OCI-LY3 (cell line): Measurements from ENCODE around the gene TMEM163.

Source experiments
- H2AFZ ChIP-seq: fragments of 200-600, 300-600 bp; shearing (Covaris generic); 2 replicates; pipeline ENCODE4 v1.6.0; 2014; ENCODE audit warnings: antibody characterized with exemption, low read depth, low read length
- H3K27ac ChIP-seq: fragments of 200-600, 300-600 bp; sonication (generic); 2 replicates; pipeline ENCODE4 v1.5.1; 2014; ENCODE audit warnings: mild to moderate bottlenecking, low read length, moderate library complexity, mixed read lengths
- H3K27me3 ChIP-seq: fragments of 200-600, 300-600 bp; sonication (generic); 2 replicates; pipeline ENCODE4 v1.6.1; 2014; ENCODE audit warnings: low read depth, low read length, mixed read lengths
- H3K36me3 ChIP-seq: fragments of 200-600, 300-600 bp; sonication (generic); replicated peaks from 2 replicates; pipeline ENCODE3; 2014; ENCODE audit warnings: low read depth, low read length, mixed read lengths
- H3K4me1 ChIP-seq: fragments of 300-600, 200-600 bp; sonication (generic); 2 replicates; pipeline ENCODE4 v1.6.1; 2014; ENCODE audit warnings: low read length, mixed read lengths
- H3K4me2 ChIP-seq: fragments of 200-600, 300-600 bp; sonication (generic); 2 replicates; pipeline ENCODE4 v1.6.1; 2014; ENCODE audit warnings: low read length, mixed read lengths
- H3K4me3 ChIP-seq: fragments of 300-600, 200-600 bp; sonication (generic); 2 replicates; pipeline ENCODE4 v1.5.1; 2014; ENCODE audit warnings: antibody characterized with exemption, mild to moderate bottlenecking, low read length, moderate library complexity
- H3K79me2 ChIP-seq: fragments of 300-600, 200-600 bp; shearing (Covaris generic); 2 replicates; pipeline ENCODE4 v1.6.1; 2014; ENCODE audit warnings: mild to moderate bottlenecking, low read length, mixed read lengths
- H3K9ac ChIP-seq: fragments of 300-600, 200-600 bp; shearing (Covaris generic); 2 replicates; pipeline ENCODE4 v1.6.0; 2014; ENCODE audit warnings: mild to moderate bottlenecking, low read length, moderate library complexity
- H3K9me3 ChIP-seq: fragments of 200-600, 300-600 bp; shearing (Covaris generic); 2 replicates; pipeline ENCODE4 v1.6.1; 2014; ENCODE audit warnings: low read length, mixed read lengths; ENCODE audit not compliant: insufficient read depth
- H4K20me1 ChIP-seq: fragments of 200-600, 300-600 bp; sonication (generic); 2 replicates; pipeline ENCODE4 v1.6.1; 2016; ENCODE audit warnings: low read length, mixed read lengths; ENCODE audit not compliant: insufficient read depth
- EZH2phosphoT487 ChIP-seq: fragments of 200-600 bp; shearing (Covaris generic); IDR thresholded peaks from 2 replicates; pipeline ENCODE4 v1.6.1; 2018; ENCODE audit warnings: antibody characterized with exemption, mixed run types, low read depth
- TF ChIP-seq, protein P1 (sequence below): fragments of 200-600, 300-600 bp; sonication (generic); IDR thresholded peaks from 2 replicates; pipeline ENCODE4 v1.5.1; 2014; ENCODE audit warnings: antibody characterized with exemption, low read length, low read depth

Gene TMEM163

GRCh38 chr2:134453476-134453875 lies 265.3 kb downstream of the TMEM163 start:
- Histone ChIP-seq H3K9me3 (no peaks in the 10 kb centered on the region), H3K4me2 (no peak overlapping the region), H3K36me3 (peaks cover 17% of the 10 kb centered on the region), H3K79me2 (no peaks in the 10 kb centered on the region), H3K9ac (no peak overlapping the region), H3K4me1 (no peaks in the 10 kb centered on the region), H2AFZ (no peak overlapping the region), H4K20me1 (no peaks in the 10 kb centered on the region), H3K4me3 (no peak overlapping the region), H3K27me3 (no peaks in the 10 kb centered on the region), H3K27ac (no peak overlapping the region)
- TF ChIP-seq, protein P1, sequence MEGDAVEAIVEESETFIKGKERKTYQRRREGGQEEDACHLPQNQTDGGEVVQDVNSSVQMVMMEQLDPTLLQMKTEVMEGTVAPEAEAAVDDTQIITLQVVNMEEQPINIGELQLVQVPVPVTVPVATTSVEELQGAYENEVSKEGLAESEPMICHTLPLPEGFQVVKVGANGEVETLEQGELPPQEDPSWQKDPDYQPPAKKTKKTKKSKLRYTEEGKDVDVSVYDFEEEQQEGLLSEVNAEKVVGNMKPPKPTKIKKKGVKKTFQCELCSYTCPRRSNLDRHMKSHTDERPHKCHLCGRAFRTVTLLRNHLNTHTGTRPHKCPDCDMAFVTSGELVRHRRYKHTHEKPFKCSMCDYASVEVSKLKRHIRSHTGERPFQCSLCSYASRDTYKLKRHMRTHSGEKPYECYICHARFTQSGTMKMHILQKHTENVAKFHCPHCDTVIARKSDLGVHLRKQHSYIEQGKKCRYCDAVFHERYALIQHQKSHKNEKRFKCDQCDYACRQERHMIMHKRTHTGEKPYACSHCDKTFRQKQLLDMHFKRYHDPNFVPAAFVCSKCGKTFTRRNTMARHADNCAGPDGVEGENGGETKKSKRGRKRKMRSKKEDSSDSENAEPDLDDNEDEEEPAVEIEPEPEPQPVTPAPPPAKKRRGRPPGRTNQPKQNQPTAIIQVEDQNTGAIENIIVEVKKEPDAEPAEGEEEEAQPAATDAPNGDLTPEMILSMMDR, result no peak
- TF ChIP-seq EZH2phosphoT487, result no peak

- no peak overlapping the region for H3K4me3 ChIP-seq
- H2AFZ ChIP-seq, result no peak overlapping the region
- H3K27me3 ChIP-seq, result no peaks in the 10 kb centered on the region
- no peaks in the 10 kb centered on the region for H3K79me2 ChIP-seq
- no peak overlapping the region for H3K27ac ChIP-seq
- no peaks in the 10 kb centered on the region for H3K4me1 ChIP-seq
- H4K20me1 ChIP-seq, result no peaks in the 10 kb centered on the region
- H3K36me3 ChIP-seq, result peaks cover 15% of the 10 kb centered on the region
- H3K9me3 ChIP-seq, result no peaks in the 10 kb centered on the region
- no peak for TF ChIP-seq EZH2phosphoT487
- TF ChIP-seq, protein P1, result no peak
- H3K4me2 ChIP-seq, result no peak overlapping the region
- H3K9ac ChIP-seq, result no peak overlapping the region
These were observed 266.6 kb downstream of the TMEM163 start for GRCh38 chr2:134452042-134452733.

GRCh38 chr2:134451347-134451630 lies 267.5 kb downstream of the TMEM163 start:
- no peak overlapping the region for H3K27ac ChIP-seq
- H3K9ac ChIP-seq, result no peak overlapping the region
- H3K27me3 ChIP-seq, result no peaks in the 10 kb centered on the region
- H3K4me2 ChIP-seq, result no peak overlapping the region
- no peak overlapping the region for H2AFZ ChIP-seq
- H3K36me3 ChIP-seq, result peaks cover 14% of the 10 kb centered on the region
- no peaks in the 10 kb centered on the region for H3K9me3 ChIP-seq
- H3K4me1 ChIP-seq, result no peaks in the 10 kb centered on the region
- no peak overlapping the region for H3K4me3 ChIP-seq
- H3K79me2 ChIP-seq, result no peaks in the 10 kb centered on the region
- no peaks in the 10 kb centered on the region for H4K20me1 ChIP-seq
- TF ChIP-seq EZH2phosphoT487, result no peak
- TF ChIP-seq, protein P1, result no peak

DNA sequence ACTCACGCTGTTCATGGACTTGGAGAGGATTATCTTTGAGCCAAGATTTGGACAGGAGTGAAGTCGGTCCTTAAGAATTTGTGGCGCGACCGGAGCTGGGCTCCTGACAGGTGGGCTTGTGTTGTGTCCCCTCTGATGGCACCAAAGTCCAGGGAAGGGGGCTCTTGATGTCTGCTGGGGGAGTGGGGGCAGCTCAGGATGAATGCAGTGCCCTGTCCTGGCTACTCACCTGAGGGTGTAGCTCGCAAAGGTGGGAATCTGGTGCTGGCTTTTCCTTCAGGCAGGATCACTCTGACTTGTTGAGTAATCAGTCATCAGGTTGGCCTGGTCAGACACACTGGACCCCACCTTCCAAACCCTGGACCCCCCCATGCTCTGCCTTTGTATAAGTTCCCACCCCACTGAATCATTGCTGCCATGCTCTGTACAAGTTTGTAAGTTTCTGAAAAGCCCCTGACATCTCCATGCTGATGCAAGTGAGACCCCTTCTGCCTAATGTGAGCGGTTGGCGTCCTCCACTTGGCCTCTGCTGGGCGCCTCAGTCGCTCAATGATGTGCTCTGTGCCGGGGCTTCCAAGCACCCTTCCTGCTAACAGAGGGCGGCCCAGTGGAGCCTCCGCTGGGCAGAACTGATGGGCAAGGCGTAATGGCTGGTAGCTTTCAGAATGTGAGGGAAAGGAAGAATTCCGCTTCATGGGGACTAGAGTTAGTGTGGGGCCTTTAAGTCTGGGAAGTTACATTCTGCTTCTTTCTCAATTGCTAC lies 268.9 kb downstream of the TMEM163 start:
- no peak for TF ChIP-seq EZH2phosphoT487
- TF ChIP-seq, protein P1, result no peak
- Histone ChIP-seq H3K27ac (no peak overlapping the region), H3K79me2 (no peaks in the 10 kb centered on the region), H3K9me3 (no peaks in the 10 kb centered on the region), H3K4me1 (no peaks in the 10 kb centered on the region), H3K9ac (no peak overlapping the region), H4K20me1 (no peaks in the 10 kb centered on the region), H3K4me3 (no peak overlapping the region), H3K4me2 (no peak overlapping the region), H3K36me3 (peaks cover 4% of the 10 kb centered on the region), H3K27me3 (no peaks in the 10 kb centered on the region), H2AFZ (no peak overlapping the region)
